Stimulated activated CD4-positive, alpha-beta T cell treated with anti-CD3 and anti-CD28 coated beads, Interleukin-2, amount 100 ng/mL, for 24 hours (primary cell): ENCODE results near the gene COA3.
"Not testable (repeated sequence)": the region's sequence is repeated elsewhere in the genome, so short reads cannot be mapped to it uniquely, and the experiment has no call there.

Experiments
- DNase-seq, 2 donors: peaks; one replicate each; pipeline ENCODE4 v3.0.0-alpha.2; 2020

Gene COA3

GRCh38 chr17:42780851-42781638, 17.5 kb downstream of the COA3 start:
- no peak for DNase-seq

- no peak for DNase-seq
Measured at GRCh38 chr17:42779936-42780850, 18.3 kb downstream of the COA3 start, which contains the start of gene WNK4. WNK4 (plus strand) TSS chr17:42780610; CDS start chr17:42780699, 89 bp downstream.

GRCh38 chr17:42779304-42779935, 19.1 kb downstream of the COA3 start:
- DNase-seq = no peak

- no peak for DNase-seq
Measured at GRCh38 chr17:42778570-42778969, 19.9 kb downstream of the COA3 start.

- DNase-seq = no peak
Measured at GRCh38 chr17:42775534-42776098, 22.9 kb downstream of the COA3 start.

- DNase-seq = no peak
Measured at GRCh38 chr17:42774066-42774745, 24.3 kb downstream of the COA3 start.

- DNase-seq = peak; percentile 74 to 80
Measured at GRCh38 chr17:42773290-42774035, 25.0 kb downstream of the COA3 start, which contains the start of gene VPS25. VPS25 (plus strand) TSS chr17:42773449; CDS start chr17:42773476, 27 bp downstream.

GRCh38 chr17:42772945-42773289, 25.6 kb downstream of the COA3 start:
- no peak for DNase-seq

GRCh38 chr17:42769964-42770363, 28.5 kb downstream of the COA3 start:
- not testable (repeated sequence) for DNase-seq

GRCh38 chr17:42768006-42768405, 30.5 kb downstream of the COA3 start:
- DNase-seq = not testable (repeated sequence)

- no peak for DNase-seq
Measured at GRCh38 chr17:42767512-42767911, 31.0 kb downstream of the COA3 start.

GRCh38 chr17:42766124-42766523, 32.4 kb downstream of the COA3 start:
- no peak for DNase-seq

- DNase-seq = no peak
Measured at GRCh38 chr17:42761638-42762037, 36.9 kb downstream of the COA3 start.

GRCh38 chr17:42760652-42761581, 37.6 kb downstream of the COA3 start, which contains the start of gene RAMP2:
RAMP2 (plus strand) TSS chr17:42761227; CDS start chr17:42761262, 35 bp downstream.
- peak in 1 of 2 donors; percentile 21 for DNase-seq

GRCh38 chr17:42759982-42760651, 38.4 kb downstream of the COA3 start:
- no peak for DNase-seq

GRCh38 chr17:42754782-42755181, 43.7 kb downstream of the COA3 start:
- DNase-seq = no peak

- no peak for DNase-seq
Measured at GRCh38 chr17:42751628-42752027, 46.9 kb downstream of the COA3 start.

- DNase-seq = no peak
Measured at GRCh38 chr17:42750739-42751344, 47.7 kb downstream of the COA3 start.
